SH-SY5Y (cell line): Measurements from ENCODE around the gene SLX9.

ENCODE experiments used
- GATA2 ChIP-seq: IDR thresholded peaks from 2 replicates; pipeline ENCODE4 v1.6.1; 2011; ENCODE audit warnings: mild to moderate bottlenecking, low read depth, low read length
- GATA3 ChIP-seq: IDR thresholded peaks from 2 replicates; pipeline ENCODE4 v1.6.1; 2011; ENCODE audit warnings: low read depth, mild to moderate bottlenecking, low read length, moderate library complexity

Gene SLX9

DNA sequence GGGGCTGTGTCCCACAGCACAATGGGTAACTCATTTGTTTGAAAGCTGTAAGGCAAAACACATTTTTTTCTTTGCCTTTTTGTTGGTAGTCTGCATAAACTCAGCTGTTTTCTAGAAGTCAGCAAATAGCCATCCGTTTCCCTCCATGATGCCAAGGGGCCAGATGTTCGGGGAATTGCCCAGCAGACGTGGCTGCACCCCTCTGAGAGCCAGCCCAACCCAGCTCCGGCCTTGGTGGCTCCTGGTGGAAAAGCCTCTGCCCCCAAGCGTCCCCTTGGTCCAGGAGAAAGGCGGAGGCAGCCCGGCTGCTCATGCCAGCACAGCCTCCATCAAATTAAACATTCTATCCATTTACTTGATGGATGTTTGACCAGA, 76.2 kb downstream of the SLX9 start:
- no peak for TF ChIP-seq GATA2
- no peak for TF ChIP-seq GATA3

DNA sequence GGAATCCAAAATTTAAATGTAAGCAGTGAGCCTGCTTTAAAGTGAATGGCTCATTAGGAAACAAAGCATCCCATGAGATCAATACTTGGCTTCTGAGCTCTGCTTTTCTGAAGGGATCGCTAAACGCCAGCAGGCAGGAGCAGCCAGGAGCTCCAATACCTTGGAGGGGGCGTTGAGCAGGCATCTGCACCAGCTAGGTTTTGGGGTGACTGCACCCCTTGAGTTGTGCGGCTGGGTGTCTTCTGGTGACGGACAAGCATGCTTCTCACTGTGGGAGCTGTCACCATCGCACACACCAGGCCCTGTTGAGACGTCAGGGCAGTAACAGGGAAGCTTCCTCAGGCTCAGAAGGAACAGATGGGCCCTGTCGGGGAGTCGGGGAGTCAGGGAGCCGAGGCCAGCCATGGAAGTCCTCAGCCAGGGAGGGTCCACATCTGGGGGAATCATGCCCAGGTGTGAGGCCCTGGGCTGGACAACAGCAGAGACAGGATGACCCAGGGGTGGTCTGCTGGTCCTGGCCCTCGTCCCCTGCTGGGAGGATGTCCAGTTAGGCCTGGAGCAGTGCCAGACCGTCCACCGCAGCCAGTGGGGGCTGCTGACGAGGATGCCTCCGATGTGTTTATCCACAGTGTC, 76.7 kb downstream of the SLX9 start:
- no peak for TF ChIP-seq GATA2
- no peak for TF ChIP-seq GATA3

DNA sequence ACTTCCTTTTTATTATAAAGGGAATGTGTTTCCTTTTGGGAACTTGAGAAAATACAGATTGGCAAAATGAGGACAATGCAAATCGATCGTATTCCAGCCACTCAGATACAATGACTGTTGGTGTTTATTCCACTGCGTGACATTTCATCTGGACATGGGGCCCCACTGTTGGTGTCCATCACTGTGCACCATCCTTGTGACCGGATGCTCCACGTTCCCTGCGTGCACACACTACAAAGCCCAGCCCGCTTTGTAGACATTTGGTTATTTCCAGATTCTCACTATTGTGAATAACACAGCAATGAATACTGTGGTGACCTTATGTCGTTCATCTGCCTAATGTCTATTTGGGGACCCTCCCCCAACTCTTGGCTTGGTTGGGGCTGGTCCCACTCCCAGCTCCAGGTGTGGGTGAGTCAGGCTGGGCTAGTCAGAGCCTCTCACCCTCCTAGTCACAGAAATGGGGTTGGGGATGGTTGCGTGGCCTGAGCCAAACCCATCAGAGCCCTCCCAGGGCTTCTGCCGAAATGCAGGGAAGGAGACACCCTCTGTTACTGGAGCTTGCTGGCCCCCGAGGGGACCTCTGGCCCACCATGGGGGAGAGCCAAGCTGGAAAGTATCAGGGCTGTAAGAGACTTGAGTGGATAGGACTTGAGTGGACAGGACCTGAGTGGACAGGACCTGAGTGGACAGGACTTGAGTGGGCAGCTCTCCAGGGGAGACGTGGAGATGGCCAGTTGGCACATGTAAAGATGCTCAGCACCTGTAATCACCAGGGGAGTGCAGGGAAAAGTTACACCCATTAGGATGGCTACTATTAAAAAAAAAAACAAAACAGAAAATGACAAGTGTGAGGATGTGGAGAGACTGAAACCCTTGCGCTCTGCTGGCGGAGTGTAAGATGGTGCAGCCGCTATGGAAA, 77.5 kb downstream of the SLX9 start:
- TF ChIP-seq GATA2 (no peak), GATA3 (no peak)

DNA sequence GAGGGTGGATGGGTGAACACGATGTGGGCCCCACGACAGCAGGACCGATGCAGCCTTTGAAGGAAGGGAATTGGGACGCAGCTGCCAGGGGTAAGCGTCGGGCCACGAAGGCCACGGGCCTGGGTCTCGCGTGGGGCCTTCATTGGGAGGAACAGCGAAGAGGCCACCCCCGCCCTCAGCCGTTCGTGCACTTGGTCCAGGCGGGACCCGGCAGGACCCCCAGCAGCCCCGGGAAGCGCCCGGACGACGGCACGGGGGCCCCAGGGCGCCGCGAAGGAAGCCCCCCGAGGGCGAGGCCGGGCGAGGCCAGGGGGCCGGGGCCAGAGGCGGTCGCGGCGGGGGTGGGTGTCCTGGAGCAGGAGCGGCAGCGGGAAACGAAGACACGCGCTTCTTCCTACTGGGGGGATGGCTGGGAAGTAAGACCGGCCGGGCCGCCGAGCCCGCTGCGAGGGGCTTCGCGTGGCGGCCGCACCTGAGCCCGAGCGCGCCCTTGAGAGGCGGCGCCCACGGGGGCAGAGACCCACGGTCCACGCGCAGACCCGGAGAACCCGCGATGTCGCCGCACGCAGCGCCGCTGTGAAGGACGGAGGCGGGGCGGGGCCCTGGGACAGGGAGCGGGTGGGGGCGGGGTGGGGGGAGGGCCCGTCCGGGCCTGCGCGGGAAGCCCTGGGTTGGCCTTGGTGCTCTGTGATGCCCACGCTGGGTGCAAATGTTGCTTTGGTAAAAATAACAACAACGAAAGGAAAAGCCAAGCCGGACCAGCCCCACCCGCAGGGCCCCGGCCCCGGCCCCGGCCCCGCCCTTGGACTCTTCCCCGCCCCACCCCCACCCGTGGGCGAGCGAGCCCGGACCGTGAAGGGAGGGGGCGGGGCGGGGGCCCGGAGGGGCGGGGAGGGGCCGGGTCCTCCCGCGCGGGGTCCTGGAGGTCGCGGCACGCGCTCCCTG, 78.6 kb downstream of the SLX9 start:
- no peak for TF ChIP-seq GATA3
- no peak for TF ChIP-seq GATA2

DNA sequence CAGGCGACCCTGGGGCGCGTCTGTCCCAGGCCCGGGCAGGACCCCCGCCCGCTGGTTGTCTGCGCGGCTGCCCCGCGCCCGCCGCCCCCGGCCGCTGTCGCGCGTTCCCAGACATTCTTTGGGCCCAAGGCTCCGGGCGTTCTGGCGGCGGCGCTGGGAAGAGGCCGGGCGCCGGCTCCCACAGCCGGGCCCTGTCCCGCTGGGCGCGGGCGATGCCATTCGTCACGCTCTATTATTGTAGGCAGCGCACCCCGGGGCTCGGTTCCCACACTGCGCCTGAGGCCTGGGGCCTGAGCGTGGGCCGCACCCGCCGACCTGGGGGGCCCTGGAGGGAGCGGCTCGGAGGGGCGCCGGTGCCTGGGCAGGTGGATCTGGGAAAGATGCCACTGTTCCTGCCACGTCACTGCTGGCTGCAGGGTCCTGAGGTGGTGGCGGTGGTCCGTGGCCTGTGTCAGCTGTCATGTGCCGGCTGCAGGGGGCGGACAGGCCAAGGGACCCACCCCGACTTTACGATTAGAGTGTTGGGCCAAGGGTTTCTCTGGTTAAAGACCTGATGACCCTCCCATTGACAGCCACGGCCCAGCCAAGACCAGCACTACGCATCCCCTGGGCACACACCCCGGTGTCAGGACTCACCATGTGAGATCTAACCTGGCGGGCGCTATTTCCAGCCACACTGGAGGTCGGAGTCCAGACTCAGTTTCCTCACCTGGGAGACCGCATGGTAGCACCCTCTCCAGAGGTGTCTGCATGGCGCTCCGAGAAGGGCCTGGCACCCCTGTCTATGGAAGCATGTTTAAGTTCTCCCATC, 79.5 kb downstream of the SLX9 start:
- TF ChIP-seq GATA2 (no peak), GATA3 (no peak)

DNA sequence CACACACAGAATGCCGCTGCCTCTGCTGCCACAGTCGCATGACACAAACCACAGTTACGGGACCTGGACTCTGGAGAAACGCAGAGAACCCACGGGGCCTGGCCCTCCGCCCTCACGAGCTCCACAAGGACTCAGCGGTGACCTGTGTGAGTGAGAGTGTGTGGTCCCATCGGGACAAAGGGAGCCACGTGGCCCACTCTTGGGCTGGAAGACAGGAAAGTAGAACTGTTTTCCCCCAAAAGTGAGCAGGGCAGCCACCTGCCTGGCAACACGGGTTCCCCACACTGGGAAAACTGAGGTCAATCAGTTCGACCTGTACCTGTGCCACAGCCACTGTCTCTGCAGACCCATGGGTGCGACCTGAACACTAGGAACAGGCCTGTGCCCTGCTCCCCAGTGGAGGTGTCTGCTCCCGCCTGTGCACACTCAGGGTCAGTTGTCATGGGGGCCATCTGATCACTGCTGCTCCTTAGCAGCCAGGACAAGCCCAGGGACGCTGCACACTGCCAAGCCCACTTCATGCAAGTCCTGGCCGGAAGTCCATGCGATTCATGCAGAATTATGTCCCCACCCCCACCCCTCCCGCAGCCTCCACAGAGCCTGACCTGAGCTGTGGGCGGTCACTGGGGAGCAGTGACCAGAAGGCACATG, 80.2 kb downstream of the SLX9 start:
- TF ChIP-seq GATA2 (no peak), GATA3 (no peak)

DNA sequence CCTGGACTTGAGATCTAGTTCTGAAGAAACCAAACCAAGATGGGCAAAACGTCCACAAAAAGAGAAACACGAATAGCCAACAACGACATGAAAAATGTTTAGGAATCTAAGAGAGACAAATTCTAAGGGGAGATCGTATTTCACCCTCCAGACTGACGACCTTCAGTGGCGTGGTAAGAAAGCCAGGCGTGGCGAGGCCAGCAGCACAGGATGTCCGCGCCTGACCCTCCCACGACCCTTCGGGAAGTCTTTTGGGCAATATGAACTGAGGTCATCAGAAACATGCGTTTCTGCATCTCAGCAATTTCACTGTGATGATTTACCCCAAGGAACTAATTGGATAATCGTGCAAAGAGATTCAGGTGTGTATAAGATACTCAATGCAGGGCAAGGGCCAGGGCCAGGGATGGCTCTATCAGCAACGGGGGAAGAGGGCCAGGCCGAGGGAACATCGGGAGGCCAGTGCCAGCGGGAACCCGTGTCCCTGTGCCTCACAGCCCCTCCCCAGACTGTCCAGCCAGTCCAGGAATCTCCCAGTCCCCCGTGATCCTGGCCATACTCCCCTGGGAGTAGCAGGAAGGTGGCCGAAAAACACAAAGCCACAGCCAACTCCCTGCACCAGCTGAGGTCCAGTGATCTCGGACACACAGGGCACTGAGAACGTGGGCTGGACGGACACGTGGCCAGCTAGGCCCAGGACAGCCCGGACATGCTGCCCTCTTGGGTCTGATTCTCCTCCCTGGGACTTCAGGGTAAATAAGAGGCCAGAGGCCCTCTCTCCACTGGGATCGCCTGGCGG, 81.0 kb downstream of the SLX9 start:
- TF ChIP-seq GATA2 (no peak), GATA3 (no peak)

DNA sequence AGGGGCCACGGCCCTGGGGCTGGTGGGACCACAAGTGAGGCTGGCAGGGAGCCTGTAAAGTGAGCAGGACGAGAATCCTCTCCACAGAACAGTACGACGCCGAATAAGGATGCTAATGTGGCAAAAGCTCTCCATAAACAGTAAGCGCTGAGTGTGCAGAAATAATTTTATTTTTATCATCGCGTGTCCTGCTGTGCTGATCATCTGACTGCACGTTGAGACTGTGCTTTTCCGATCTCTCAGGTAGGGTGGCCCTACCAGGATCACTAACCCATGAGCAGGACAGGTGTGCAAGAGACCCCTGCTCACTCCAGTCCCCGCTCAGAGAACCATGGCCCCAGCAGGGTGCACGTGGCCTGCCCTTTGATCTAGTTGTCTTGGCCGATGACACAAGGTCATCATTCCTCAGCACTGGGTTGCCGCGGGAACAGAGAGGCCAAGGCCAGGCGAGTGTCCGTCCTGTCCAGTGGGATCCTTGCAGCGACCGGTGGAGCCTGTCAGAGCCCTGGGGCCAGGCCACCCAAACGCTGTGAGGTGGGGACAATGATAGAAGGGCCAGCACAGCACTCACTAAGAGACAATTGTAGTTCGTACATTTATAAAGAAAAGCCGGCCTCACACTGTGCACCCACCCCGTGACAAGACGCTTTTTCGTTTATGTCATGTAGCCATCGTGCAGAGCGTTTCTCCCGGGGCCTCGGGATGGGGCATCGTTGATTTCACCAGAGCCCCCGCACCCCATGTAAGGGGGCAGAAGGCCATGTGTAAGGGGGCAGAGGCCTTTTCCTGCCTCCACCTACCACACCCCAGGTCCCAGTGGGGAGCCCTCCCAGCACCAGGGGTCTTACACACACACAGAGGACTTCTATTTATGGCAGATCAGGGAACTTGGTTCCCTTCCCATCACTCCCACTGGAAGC, 81.9 kb downstream of the SLX9 start:
- TF ChIP-seq GATA3 (no peak), GATA2 (no peak)

DNA sequence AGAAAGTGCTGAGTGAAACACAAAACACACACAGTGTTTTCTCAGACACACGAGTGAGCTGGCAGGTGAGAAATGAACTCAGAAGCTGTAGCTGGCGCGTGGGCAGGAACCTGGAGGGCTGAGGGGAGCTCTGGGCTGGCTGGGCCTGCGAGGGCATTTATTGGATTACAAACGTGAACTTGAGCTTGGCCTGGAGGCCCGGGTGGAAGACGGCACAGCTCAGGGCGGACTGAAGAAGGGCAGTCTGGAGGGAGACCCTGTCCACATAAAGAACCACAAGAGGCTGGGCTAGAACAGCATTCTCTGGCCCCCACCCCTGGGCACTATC, 82.5 kb downstream of the SLX9 start:
- TF ChIP-seq GATA2 (no peak), GATA3 (no peak)

DNA sequence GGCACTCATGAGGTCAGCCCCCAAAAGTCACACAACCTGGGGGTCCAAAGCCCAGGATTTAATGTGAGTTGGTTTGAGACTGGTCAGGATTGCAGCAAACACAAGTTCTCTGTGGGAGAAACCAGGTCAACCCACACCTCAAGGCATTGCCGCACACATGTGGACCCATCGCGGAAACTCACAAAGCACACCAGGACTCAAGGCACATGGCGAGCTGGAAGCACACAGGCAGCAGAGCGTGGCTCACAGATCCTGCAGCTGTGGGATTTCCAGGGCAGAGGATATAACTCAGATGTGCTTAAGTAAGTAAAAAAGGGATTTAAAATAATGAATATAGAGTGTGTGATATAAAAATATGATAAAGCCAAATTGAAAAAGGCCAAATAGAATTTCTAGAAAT, 82.9 kb downstream of the SLX9 start:
- no peak for TF ChIP-seq GATA3
- TF ChIP-seq GATA2, result no peak

DNA sequence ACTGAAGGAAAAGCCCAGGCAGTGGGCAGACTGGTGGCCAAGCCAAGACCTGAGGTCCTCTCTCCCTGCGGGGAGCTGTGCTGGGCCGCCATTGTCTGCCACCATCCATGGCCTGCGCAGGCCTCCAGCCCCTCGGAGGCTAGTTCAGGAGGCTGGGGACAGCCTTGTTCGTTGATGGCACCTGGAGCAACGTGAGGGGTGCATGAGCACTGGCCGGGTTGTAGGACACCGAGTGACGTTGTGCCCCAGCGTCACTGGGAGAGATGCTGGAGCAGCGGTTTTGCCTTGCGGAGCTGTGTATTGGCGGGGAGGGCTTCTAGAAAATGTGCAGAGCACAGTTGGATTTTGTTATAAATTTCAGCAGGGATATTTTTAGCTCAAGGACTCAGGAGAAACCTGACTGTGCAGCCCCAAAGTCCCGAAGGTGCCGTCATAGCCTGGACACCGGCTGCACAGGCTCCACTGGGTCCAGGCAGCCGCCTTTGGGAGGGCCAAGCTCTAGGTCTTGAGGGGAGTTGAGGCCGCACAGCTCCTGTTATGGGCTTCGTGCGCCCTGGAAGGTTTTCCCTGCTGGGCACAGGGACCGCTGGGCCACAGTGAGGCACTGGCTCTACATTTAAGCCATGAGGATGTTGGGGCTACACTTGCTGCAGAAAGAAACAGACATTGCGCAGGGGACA, 86.4 kb downstream of the SLX9 start:
- TF ChIP-seq GATA3, result no peak
- no peak for TF ChIP-seq GATA2
